Fibroblast of lung (primary cell): ENCODE measurements around the gene UQCC2.

ENCODE experiments used
- EZH2 ChIP-seq: IDR thresholded peaks from 2 replicates; pipeline ENCODE4 v1.5.1; 2012; ENCODE audit warnings: low read length, control low read depth, mild to moderate bottlenecking; ENCODE audit errors: missing control alignments
- TF ChIP-seq, protein P1 (sequence below), 2 donors: IDR thresholded peaks in 1 of 2; conservative IDR thresholded peaks in 1 of 2; 1 replicate in 1 of 2; 2 replicates in 1 of 2; pipeline ENCODE4 v1.5.1; 2011 to 2012; ENCODE audit warnings: low read length in 2 of 2, control low read depth in 1 of 2, inconsistent platforms in 1 of 2, low read depth in 1 of 2, mild to moderate bottlenecking in 1 of 2

DNA sequence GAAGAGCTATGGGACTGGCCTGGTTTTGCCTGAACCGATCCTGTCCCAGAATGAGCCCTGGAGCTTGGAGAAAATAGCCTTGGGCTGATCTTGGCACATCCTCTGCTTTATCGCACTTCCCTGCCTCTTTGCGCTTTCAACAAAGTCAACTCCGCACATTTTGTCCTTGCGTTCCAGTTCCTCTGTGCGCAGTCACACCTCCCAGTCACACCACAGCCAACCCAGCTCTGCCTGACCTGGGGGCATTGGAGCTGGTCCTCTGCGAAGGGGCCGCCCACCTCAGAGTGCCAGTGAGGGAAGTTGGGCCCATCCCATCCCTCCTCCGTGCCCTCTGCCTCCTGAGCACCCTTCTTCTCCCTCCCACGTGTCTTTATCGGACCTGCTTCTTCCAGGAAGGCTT, 16.9 kb upstream of the UQCC2 start:
- TF ChIP-seq, protein P1, sequence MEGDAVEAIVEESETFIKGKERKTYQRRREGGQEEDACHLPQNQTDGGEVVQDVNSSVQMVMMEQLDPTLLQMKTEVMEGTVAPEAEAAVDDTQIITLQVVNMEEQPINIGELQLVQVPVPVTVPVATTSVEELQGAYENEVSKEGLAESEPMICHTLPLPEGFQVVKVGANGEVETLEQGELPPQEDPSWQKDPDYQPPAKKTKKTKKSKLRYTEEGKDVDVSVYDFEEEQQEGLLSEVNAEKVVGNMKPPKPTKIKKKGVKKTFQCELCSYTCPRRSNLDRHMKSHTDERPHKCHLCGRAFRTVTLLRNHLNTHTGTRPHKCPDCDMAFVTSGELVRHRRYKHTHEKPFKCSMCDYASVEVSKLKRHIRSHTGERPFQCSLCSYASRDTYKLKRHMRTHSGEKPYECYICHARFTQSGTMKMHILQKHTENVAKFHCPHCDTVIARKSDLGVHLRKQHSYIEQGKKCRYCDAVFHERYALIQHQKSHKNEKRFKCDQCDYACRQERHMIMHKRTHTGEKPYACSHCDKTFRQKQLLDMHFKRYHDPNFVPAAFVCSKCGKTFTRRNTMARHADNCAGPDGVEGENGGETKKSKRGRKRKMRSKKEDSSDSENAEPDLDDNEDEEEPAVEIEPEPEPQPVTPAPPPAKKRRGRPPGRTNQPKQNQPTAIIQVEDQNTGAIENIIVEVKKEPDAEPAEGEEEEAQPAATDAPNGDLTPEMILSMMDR (conservative IDR thresholded peaks at IDR 0.05 in 1 of 2, IDR thresholded peaks at IDR 0.05 in 1 of 2; ENCODE audit: low read depth in 1 of 2, low read length in 2 of 2), result no peak
- no peak for TF ChIP-seq EZH2
